GM23248 (cell line): ENCODE data around the gene RAPSN.

Source experiments
- EZH2 ChIP-seq: fragments of 200-600 bp; sonication (generic); IDR thresholded peaks from 2 replicates; pipeline ENCODE4 v1.6.1; 2018; ENCODE audit warnings: antibody characterized with exemption, mild to moderate bottlenecking; ENCODE audit not compliant: insufficient read depth, poor library complexity, severe bottlenecking
- EZH2phosphoT487 ChIP-seq: fragments of 200-600 bp; sonication (generic); IDR thresholded peaks from 2 replicates; pipeline ENCODE4 v1.6.1; 2018; ENCODE audit warnings: antibody characterized with exemption, moderate library complexity, mild to moderate bottlenecking, low read depth; ENCODE audit not compliant: insufficient read depth

GRCh38 chr11:47449541-47449940 is 605 bp upstream of the RAPSN start:
- no peak for TF ChIP-seq EZH2
- TF ChIP-seq EZH2phosphoT487 = no peak
